G401.6 (cell line): Measurements from ENCODE around the gene SIGLEC7.

Experiments
- FAIRE-seq: peaks from 2 replicates; lab custom pipeline; 2012; peaks lifted over from hg19 to GRCh38; lab: Jason Lieb, UNC

SIGLEC7 gene

GRCh38 chr19:51169283-51169918 lies 27.3 kb downstream of the SIGLEC7 start:
- FAIRE-seq: peak; percentile 89

- no peak for FAIRE-seq
These were observed 30.1 kb downstream of the SIGLEC7 start for GRCh38 chr19:51172223-51172622.

GRCh38 chr19:51173681-51174080 lies 31.6 kb downstream of the SIGLEC7 start:
- FAIRE-seq: no peak

DNA sequence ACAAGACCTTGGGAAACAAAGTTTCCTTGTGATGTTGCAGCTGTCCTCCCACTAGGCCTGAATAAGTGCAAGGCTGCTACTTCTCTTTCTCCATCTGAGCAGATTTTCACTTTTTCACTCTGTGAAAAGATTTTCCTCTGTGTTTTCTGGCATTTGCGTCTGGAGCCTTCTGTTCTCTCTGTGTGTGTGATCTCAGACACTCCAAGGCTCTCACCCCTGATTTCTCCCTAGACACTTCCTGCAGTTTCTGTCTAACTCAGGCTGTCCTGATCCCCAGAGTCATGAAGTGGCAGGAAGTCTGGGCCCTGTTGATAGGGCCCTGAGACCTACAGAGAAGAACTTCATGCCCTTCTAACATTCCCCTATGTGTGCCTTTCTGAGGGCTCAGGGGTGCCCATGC lies 37.2 kb downstream of the SIGLEC7 start:
- no peak for FAIRE-seq

DNA sequence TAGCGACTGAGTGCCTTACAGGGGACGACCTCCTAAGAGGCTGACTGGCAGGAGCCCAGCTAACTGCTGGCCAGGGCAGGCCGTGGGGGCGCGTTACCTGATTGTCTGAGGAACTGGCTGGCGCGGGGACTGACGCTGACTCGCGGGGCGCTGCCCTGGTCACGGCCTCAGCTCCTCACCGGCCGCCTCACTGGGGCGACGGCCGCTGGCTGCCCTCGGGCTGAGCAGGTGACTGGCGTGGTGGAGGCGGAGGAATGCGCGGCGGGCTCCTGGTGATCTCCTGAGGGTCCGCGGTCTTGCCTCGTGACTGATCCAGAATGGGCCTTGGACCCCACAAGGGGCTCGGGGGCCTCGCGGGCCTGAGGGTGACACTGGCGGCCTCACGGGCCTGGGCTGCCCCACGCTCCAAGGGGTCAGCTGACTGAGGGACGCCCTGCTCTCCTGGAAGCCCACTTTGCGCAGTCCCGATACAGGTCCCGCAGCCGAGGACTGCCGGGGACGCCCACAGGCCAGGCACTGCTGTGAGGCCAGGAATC lies 39.3 kb downstream of the SIGLEC7 start:
- no peak for FAIRE-seq

DNA sequence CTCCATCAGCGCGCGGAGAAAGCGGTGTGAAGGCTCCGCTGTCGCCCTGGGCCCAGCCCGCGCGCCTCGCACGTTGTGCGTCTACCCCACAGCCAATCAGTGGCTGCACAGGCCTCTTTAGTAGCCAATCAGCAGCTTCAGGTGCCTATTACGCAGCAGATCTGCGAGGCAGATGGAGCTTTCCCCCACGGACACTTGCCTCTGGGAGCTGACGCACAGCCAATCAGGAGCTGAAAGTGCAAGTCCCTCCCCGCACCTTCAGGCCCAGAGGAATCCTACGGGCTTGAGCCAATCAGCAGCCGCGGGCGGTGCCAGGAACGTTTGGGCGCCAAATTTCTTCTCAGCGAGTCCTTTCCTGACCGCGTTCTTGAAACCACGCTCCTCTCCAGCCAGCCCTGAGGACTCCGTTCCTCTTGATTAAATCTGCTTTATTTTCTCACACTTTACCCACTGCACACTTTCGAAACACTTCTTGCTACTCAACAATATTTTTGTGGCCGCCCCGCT lies 39.9 kb downstream of the SIGLEC7 start:
- FAIRE-seq: no peak

DNA sequence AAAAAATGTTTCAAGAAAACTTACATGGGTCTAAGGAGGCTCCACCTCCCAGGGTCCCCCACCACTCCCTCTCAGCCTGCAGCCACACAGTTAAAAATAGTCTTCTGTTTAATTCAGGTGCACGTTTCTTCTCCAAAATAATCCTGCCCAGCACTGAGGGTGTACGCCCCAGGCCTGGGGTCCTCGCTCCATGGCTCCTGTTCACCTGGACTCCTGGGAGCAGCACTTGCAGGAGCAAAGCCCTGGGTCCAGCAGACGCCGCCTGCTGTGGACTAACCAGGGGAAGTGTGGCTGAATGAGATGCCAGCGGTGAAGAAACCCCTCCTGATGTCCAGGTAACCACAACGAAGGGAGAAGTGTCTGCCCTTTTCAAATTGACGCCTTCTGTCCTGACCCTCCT lies 41.5 kb downstream of the SIGLEC7 start:
- FAIRE-seq: no peak

GRCh38 chr19:51185069-51185867 lies 43.2 kb downstream of the SIGLEC7 start:
- FAIRE-seq: no peak

DNA sequence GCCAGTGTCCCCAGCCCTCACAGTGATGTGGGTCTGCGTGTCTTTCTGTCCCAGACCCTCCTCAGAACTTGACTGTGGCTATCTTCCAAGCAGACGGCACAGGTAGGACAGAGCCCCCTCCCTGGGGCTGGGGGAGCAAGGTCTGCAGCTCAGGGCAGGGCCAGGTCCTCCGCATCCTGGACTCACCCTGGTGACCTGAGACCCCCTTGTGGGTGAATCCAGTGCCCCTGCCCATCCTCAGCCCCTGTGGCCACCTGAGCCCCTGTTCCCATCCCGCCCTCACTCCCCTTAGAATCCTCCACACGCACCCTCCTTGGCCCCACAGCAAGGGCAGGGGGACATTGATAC lies 43.7 kb downstream of the SIGLEC7 start:
- FAIRE-seq: no peak

GRCh38 chr19:51186323-51186722 lies 44.2 kb downstream of the SIGLEC7 start:
- FAIRE-seq: no peak

GRCh38 chr19:51187395-51188226 lies 45.5 kb downstream of the SIGLEC7 start:
- FAIRE-seq: no peak

DNA sequence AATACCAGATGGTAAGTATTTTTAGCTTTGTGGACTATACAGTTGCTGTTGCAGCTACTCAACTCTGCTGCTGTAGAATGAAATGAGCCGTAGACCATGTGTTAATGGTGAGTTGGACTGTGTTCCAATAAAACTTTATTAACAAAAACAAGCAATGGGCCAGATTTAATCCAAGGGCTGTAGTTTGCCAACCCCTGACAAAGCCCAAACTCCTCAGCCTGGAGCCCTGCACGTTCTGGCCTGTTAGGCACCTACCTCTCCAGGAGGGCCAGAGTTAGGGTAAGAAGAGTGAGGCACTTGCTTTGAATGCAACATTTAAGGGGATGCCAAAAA lies 46.1 kb downstream of the SIGLEC7 start:
- FAIRE-seq: no peak

- FAIRE-seq: no peak
These were observed 50.6 kb downstream of the SIGLEC7 start for GRCh38 chr19:51192689-51193088.

DNA sequence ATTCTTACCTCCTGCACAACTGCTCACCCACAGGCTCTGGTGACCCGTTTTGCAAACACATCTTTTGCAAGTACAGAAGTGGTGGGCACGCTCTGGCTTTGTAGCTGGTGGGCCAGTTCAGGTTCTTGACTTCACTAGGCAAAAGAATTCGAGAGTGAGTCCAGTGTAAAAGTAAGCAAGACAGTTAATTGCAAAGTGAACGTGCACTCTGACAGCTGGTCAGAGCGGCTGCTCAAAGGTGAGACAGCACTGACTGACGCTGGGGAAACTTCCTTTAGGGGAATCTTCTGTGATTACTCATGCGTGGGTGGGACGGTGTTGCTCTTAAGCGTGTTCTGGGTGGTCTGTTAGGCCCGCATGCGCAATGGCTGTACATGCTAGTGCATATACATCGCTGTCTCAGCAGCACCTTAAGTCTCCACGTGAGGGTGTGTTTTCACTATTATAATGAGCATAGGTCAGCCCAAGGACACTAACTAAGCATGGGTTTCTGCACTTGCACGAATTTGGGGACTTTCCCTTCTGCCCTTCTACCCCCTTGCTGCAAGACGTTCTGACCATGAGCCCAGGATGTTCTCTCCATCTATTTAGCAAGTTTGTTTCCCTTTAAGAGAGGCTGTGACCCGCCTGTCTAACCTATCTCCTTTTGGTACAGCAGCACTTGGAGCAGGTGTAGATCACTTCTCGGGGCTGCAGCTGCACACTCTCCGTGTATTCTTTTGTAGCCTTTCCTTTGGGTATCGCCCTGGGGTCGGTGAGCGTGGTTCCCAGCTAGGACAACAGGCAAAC lies 52.6 kb downstream of the SIGLEC7 start:
- FAIRE-seq: no peak

DNA sequence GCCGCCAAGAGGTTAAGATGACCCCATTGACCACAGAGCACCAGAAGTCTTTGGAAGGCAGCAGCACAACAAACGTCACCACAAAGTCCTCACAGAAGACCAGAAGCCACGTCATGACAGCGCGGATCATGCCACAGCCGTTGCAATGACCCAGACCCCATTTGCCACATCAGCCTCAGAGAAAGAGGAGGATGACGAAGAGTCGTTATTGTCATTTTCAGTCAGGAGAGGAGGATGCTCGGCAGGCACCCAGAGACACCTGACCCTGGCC lies 53.1 kb downstream of the SIGLEC7 start:
- no peak for FAIRE-seq

- no peak for FAIRE-seq
These were observed 53.5 kb downstream of the SIGLEC7 start for GRCh38 chr19:51195616-51196015.

- FAIRE-seq: no peak
These were observed 54.1 kb downstream of the SIGLEC7 start for GRCh38 chr19:51196181-51196580.

GRCh38 chr19:51198641-51199040 lies 56.5 kb downstream of the SIGLEC7 start:
- FAIRE-seq: no peak

DNA sequence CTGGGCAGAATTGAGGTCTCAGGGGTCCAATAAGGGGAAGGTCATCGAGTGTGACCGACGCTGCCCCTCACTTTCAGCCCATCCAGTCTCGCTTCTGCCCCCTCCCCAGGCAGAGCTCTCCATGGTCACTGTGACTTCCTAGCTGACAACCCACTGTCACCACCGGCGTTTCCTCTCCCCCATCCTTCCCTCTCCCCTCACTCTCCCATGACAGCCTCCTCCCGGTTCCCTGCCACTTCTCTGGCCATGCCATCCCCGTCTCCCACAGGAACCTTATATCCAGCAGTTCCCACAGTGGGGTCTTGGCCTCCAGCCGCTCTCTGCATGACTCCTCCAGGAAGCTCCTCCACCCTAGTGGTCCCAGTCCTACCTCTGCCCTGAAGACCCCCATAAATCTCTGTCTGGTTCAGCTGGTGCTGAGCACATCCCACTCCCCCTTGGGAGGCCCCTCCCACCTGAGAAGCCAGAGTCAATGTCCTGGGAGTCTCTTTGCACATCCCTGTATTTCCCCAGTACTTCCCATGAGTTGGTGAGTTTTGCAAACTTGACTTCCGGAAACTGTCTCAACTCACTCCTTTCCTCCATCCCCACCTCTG lies 58.1 kb downstream of the SIGLEC7 start:
- no peak for FAIRE-seq

- FAIRE-seq: no peak
These were observed 59.6 kb downstream of the SIGLEC7 start for GRCh38 chr19:51201712-51202111.
